Thyroid gland (tissue), 4 donors: ENCODE data around the gene SEC11A.
"Not testable (repeated sequence)": the region's sequence is repeated elsewhere in the genome, so short reads cannot be mapped to it uniquely, and the experiment has no call there.

Experiments used
- POLR2A ChIP-seq, 2 donors: fragments of 450-650 bp; IDR thresholded peaks; one replicate each; pipeline ENCODE4 v1.6.1; 2017; ENCODE audit warnings: antibody characterized with exemption in 2 of 2, mild to moderate bottlenecking in 2 of 2, moderate library complexity in 1 of 2
- TF ChIP-seq, protein P1 (sequence below), 6 experiments: fragments of 200-600 bp in 3 of 6; fragments of 450-650 bp in 3 of 6; sonication (generic) in 3 of 6; IDR thresholded peaks; one replicate each; pipeline ENCODE4 v1.5.1; 2016 to 2019; ENCODE audit warnings: antibody characterized with exemption in 6 of 6, mild to moderate bottlenecking in 2 of 6, inconsistent platforms in 1 of 6, moderate library complexity in 1 of 6

DNA sequence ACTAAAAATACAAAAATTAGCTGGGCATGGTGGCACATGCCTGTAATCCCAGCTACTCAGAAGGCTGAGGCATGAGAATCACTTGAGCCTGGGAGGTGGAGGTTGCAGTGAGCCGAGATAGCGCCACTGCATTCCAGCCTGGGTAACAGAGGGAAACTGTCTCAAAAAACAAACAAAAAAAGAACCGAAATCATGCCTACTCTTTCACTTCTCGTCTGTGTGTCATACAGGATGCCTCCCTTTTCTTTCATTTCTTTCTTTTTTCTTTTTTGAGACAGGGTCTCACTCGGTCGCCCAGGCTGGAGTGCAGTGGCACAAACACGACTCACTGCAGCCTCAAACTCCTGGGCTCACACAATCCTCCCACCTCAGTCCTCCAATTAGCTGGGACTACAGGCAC, 29.5 kb downstream of the SEC11A start:
- TF ChIP-seq, protein P1, sequence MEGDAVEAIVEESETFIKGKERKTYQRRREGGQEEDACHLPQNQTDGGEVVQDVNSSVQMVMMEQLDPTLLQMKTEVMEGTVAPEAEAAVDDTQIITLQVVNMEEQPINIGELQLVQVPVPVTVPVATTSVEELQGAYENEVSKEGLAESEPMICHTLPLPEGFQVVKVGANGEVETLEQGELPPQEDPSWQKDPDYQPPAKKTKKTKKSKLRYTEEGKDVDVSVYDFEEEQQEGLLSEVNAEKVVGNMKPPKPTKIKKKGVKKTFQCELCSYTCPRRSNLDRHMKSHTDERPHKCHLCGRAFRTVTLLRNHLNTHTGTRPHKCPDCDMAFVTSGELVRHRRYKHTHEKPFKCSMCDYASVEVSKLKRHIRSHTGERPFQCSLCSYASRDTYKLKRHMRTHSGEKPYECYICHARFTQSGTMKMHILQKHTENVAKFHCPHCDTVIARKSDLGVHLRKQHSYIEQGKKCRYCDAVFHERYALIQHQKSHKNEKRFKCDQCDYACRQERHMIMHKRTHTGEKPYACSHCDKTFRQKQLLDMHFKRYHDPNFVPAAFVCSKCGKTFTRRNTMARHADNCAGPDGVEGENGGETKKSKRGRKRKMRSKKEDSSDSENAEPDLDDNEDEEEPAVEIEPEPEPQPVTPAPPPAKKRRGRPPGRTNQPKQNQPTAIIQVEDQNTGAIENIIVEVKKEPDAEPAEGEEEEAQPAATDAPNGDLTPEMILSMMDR (IDR thresholded peaks at IDR 0.05) = not testable (repeated sequence)
- TF ChIP-seq POLR2A (IDR thresholded peaks at IDR 0.05) = not testable (repeated sequence)
